ENCODE results near the gene RNF130. TPM values are rescaled to one million over a fixed set of nuclear protein-coding genes. Genes with fewer than 3 reads are reported as not detected.

Gene RNF130
- total and polyA plus RNA-seq, 2 of the 13 experiments (the other 11 are each of a cell fraction or from before 2014, with no cell fraction given): 28.2 to 28.3 TPM

- H3K79me2 ChIP-seq (ENCODE audit: insufficient read depth, low read length): no peaks in the 10 kb centered on the region
- H3K9ac ChIP-seq (ENCODE audit: insufficient read depth, low read depth, low read length): no peak overlapping the region
- ChIA-PET POLR2A (no interaction called here), CTCF (ENCODE audit: low intra/inter-chr PET ratio, low total read pairs) (no interaction called here)
- H3K4me2 ChIP-seq (ENCODE audit: low read depth, low read length): no peak overlapping the region
- no TSS peak for BruUV-seq (replicated peaks)
- 0 out of 5 replicates have a peak, but pooled peaks cover 0 to 5% of the 10 kb centered on the region in 2 experiments for H3K36me3 ChIP-seq (replicated peaks in 1 of 2; ENCODE audit: control insufficient read depth in 1 of 2, insufficient read depth in 2 of 2, low read length in 2 of 2)
- H3K27ac ChIP-seq (ENCODE audit: extremely low read length, insufficient read depth, low read length): no peak overlapping the region
- intact Hi-C loops (cut with micrococcal nuclease; ENCODE audit: unreplicated experiment): no loop called here
- DNase-seq (ENCODE audit: low spot score): no peak
- no peaks in the 10 kb centered on the region for H3K9me3 ChIP-seq (ENCODE audit: low read length)
- no peaks in the 10 kb centered on the region for H3K4me1 ChIP-seq (ENCODE audit: insufficient read depth, low read length)
- H2AFZ ChIP-seq (ENCODE audit: low read length): no peak overlapping the region
- H3K27me3 ChIP-seq (ENCODE audit: control insufficient read depth in 1 of 2, insufficient read depth in 2 of 2, low read length in 2 of 2): no peaks in the 10 kb centered on the region
- H3K4me3 ChIP-seq (replicated peaks in 1 of 3; ENCODE audit: insufficient read depth in 1 of 3, low read depth in 2 of 3, low read length in 3 of 3): no peak overlapping the region
- no peaks in the 10 kb centered on the region; the same call in 1 of the 2 replicates for H4K20me1 ChIP-seq (ENCODE audit: insufficient read depth, low read length)
- WGBS (ENCODE audit: low lambda C conversion rate): 95% methylated on average over 15 of the region's 15 CpGs
- no peak for TF ChIP-seq ADNP (CRISPR knock-in tag; IDR thresholded peaks at IDR 0.05)
- in situ Hi-C loops (cut with HindIII; ENCODE audit: extremely low pct_ligation_motif_present, low pct_unique_long_range_greater_than_20kb): no loop called here
- no peak for FAIRE-seq
- no peak for ATAC-seq
Measured at GRCh38 chr5:180027459-180028089, 44.0 kb downstream of the RNF130 start.

GRCh38 chr5:180026734-180027458 is 44.7 kb downstream of the RNF130 start:
- ChIA-PET POLR2A (no interaction called here), CTCF (ENCODE audit: low intra/inter-chr PET ratio, low total read pairs) (no interaction called here)
- no TSS peak for BruUV-seq (replicated peaks)
- Histone ChIP-seq H3K27ac (ENCODE audit: extremely low read length, insufficient read depth, low read length) (no peak overlapping the region), H3K27me3 (ENCODE audit: control insufficient read depth in 1 of 2, insufficient read depth in 2 of 2, low read length in 2 of 2) (no peaks in the 10 kb centered on the region), H3K79me2 (ENCODE audit: insufficient read depth, low read length) (no peaks in the 10 kb centered on the region), H3K36me3 (replicated peaks in 1 of 2; ENCODE audit: control insufficient read depth in 1 of 2, insufficient read depth in 2 of 2, low read length in 2 of 2) (0 out of 5 replicates have a peak, but pooled peaks cover 0 to 2% of the 10 kb centered on the region in 2 experiments), H3K9ac (ENCODE audit: insufficient read depth, low read depth, low read length) (no peak overlapping the region), H2AFZ (ENCODE audit: low read length) (no peak overlapping the region), H3K4me1 (ENCODE audit: insufficient read depth, low read length) (no peaks in the 10 kb centered on the region), H4K20me1 (ENCODE audit: insufficient read depth, low read length) (no peaks in the 10 kb centered on the region; the same call in 1 of the 2 replicates), H3K4me3 (replicated peaks in 1 of 3; ENCODE audit: insufficient read depth in 1 of 3, low read depth in 2 of 3, low read length in 3 of 3) (no peak overlapping the region), H3K9me3 (ENCODE audit: low read length) (no peaks in the 10 kb centered on the region), H3K4me2 (ENCODE audit: low read depth, low read length) (no peak overlapping the region)
- ATAC-seq: no peak
- in situ Hi-C loops (cut with HindIII; ENCODE audit: extremely low pct_ligation_motif_present, low pct_unique_long_range_greater_than_20kb): no loop called here
- no peak for FAIRE-seq
- no peak for DNase-seq (ENCODE audit: low spot score)
- 74% methylated on average over 5 of the region's 5 CpGs for WGBS (ENCODE audit: low lambda C conversion rate)
- intact Hi-C loops (cut with micrococcal nuclease; ENCODE audit: unreplicated experiment): no loop called here
- TF ChIP-seq TBX3 (IDR thresholded peaks at IDR 0.05; ENCODE audit: borderline replicate concordance) (no peak), ZNF512 (CRISPR knock-in tag; IDR thresholded peaks at IDR 0.05) (no peak), ZNF614 (CRISPR knock-in tag; IDR thresholded peaks at IDR 0.05; ENCODE audit: borderline replicate concordance) (no peak), TIGD3 (CRISPR knock-in tag; IDR thresholded peaks at IDR 0.05; ENCODE audit: borderline replicate concordance) (no peak), CSRNP2 (CRISPR knock-in tag; conservative IDR thresholded peaks at IDR 0.05; ENCODE audit: low read depth) (no peak), MYNN (CRISPR knock-in tag; IDR thresholded peaks at IDR 0.05; ENCODE audit: low read depth) (no peak), IRX3 (CRISPR knock-in tag; IDR thresholded peaks at IDR 0.05; ENCODE audit: borderline replicate concordance, low read depth) (no peak)
